Activated CD8-positive, alpha-beta T cell treated with anti-CD3 and anti-CD28 coated beads, Interleukin-2, amount 10 ng/mL, durations not matched to agents 7 days and 5 days (primary cell): ENCODE data around the gene CTAGE4. TPM values are rescaled to one million over a fixed set of nuclear protein-coding genes. Genes with fewer than 3 reads are reported as not detected.
"Not testable (repeated sequence)": the region's sequence is repeated elsewhere in the genome, so short reads cannot be mapped to it uniquely, and the experiment has no call there.

Experiments
- ATAC-seq: fragments of 150-1000 bp; cut with Tn5 transposase; one replicate; pipeline ENCODE4 v1.10.0; 2021; ENCODE audit warnings: moderate library complexity
- CTCF ChIA-PET: fragments of 350-600 bp; sonication (Branson Sonifier 250); formaldehyde crosslinking; loops from one replicate; lab custom pipeline; 2021; ENCODE audit warnings: antibody characterized with exemption; lab: Charles Lee
- POLR2A ChIA-PET: fragments of 350-600 bp; sonication (Branson Sonifier 250); formaldehyde crosslinking; loops from one replicate; lab custom pipeline; 2021; ENCODE audit warnings: antibody characterized with exemption; lab: Charles Lee
- DNase-seq: peaks from one replicate; pipeline ENCODE4 v3.0.0-alpha.2; 2020
- H3K27ac Mint-ChIP-seq: one replicate; pipeline ENCODE4 v1.8.0; 2021; ENCODE audit warnings: mild to moderate bottlenecking, mixed read lengths
- H3K27me3 Mint-ChIP-seq: one replicate; pipeline ENCODE4 v1.8.0; 2021; ENCODE audit warnings: low read depth, mixed read lengths
- H3K36me3 Mint-ChIP-seq: one replicate; pipeline ENCODE4 v1.8.0; 2021; ENCODE audit warnings: low read depth, mixed read lengths
- H3K4me1 Mint-ChIP-seq: one replicate; pipeline ENCODE4 v1.8.0; 2021; ENCODE audit warnings: low read depth, mixed read lengths
- H3K4me3 Mint-ChIP-seq: one replicate; pipeline ENCODE4 v1.8.0; 2021; ENCODE audit warnings: mild to moderate bottlenecking, mixed read lengths
- H3K9me3 Mint-ChIP-seq: one replicate; pipeline ENCODE4 v1.8.0; 2022; ENCODE audit warnings: mixed read lengths; ENCODE audit not compliant: insufficient read depth
- total RNA-seq, 2 experiments: library from RNA; stranded (reverse); gene quantifications; one replicate each; pipeline ENCODE4 v1.2.3, GENCODE V29; 2021

Gene CTAGE4, protein sequence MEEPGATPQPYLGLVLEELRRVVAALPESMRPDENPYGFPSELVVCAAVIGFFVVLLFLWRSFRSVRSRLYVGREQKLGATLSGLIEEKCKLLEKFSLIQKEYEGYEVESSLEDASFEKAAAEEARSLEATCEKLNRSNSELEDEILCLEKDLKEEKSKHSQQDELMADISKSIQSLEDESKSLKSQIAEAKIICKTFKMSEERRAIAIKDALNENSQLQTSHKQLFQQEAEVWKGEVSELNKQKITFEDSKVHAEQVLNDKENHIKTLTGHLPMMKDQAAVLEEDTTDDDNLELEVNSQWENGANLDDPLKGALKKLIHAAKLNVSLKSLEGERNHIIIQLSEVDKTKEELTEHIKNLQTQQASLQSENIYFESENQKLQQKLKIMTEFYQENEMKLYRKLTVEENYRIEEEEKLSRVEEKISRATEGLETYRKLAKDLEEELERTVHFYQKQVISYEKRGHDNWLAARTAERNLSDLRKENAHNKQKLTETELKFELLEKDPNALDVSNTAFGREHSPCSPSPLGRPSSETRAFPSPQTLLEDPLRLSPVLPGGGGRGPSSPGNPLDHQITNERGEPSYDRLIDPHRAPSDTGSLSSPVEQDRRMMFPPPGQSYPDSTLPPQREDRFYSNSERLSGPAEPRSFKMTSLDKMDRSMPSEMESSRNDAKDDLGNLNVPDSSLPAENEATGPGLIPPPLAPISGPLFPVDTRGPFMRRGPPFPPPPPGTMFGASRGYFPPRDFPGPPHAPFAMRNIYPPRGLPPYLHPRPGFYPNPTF
- total RNA-seq, result under 1 TPM in 1 of 2 experiments, not detected in 1; 0.47 TPM

DNA sequence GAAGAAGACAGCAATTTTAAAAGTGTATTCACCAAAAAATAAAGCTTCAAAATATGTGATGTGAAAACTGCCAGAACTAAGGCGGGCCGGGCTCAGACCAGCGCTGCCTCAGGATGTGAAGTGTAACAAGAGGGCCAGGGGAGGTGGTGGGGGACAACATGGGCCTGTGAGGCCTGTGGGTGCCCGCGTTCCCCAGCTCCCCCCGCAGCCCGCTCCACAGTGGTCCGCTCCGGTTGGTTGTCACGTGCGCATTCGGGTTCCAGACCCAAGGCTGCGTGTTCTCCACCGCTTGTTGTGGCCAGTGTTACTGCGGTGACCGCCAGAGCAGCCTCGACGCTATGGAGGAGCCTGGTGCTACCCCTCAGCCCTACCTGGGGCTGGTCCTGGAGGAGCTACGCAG, at the start of gene CTAGE4:
Gene CTAGE4, plus strand, starts transcription at position 301 of the 400 bp plus-strand sequence. Its CDS starts 38 bp downstream, at position 339.
- H3K4me3 Mint-ChIP-seq, H3K9me3 Mint-ChIP-seq, H3K4me1 Mint-ChIP-seq, H3K27ac Mint-ChIP-seq, POLR2A ChIA-PET, H3K27me3 Mint-ChIP-seq, H3K36me3 Mint-ChIP-seq, DNase-seq, CTCF ChIA-PET, ATAC-seq: not testable (repeated sequence)

DNA sequence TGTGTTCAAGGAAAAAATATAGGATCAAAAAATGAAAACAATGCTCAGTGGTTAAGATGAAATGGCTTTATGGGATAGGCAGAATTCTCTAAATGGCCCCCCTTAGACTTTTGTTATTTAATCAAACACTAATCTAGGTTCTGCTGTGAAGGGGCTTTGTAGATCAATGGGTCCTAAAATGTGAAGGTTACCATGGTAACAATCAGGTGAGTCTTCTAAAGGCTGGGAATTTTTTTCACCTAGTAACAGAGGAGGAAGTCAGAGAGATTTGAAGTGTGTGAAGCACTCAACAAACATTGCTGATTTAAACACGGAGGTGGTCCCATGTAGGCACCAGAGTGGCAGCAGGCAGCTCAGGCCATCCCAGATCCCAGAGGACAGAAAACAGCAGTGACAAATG, 49.1 kb upstream of the CTAGE4 start:
- Mint-ChIP-seq H3K27ac (no peak overlapping the region), H3K4me3 (no peak overlapping the region), H3K9me3 (no peaks in the 10 kb centered on the region), H3K4me1 (no peaks in the 10 kb centered on the region), H3K36me3 (no peaks in the 10 kb centered on the region), H3K27me3 (no peaks in the 10 kb centered on the region)
- DNase-seq, result no peak
- ChIA-PET POLR2A (no interaction called here), CTCF (no interaction called here)
- ATAC-seq, result no peak

DNA sequence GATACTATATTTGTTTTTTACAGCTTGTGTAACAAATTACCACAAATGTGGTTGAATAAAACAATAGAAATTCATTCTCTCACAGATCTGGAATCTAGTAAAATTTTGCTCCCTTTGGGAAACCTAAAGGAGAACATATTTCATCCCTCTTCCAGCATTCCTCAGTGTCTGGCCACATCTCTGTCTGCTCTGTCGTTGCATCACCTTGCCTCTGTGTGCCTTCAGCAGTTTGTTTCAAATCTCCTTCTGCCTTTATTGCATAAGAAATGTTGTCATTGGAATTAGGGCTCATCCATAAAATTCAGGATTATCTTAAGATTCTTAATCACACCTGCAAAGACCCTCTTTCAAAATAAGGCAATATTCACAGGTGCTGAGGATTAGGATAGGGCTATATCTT, 45.8 kb upstream of the CTAGE4 start:
- Mint-ChIP-seq H3K36me3 (no peaks in the 10 kb centered on the region), H3K4me1 (no peaks in the 10 kb centered on the region), H3K27ac (no peak overlapping the region), H3K9me3 (no peaks in the 10 kb centered on the region), H3K27me3 (no peaks in the 10 kb centered on the region), H3K4me3 (no peak overlapping the region)
- no peak for DNase-seq
- ATAC-seq, result no peak
- CTCF ChIA-PET, result interaction anchor here (2.6 kb wide), 1 partner anchor 9 kb away, joined by 8 read pairs; no protein-coding TSS in a partner anchor
- POLR2A ChIA-PET, result no interaction called here

DNA sequence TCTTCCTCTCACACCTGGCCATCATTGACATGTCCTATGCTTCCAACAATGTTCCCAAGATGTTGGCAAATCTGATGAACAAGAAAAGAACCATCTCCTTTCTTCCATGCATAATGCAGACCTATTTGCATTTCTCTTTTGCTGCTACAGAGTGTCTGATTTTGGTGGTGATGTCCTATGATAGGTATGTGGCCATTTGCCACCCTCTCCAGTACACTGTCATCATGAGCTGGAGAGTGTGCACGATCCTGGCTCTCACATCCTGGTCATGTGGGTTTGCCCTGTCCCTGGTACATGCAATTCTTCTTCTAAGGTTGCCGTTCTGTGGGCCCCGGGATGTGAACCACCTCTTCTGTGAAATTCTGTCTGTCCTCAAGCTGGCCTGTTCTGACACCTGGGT, 41.1 kb upstream of the CTAGE4 start:
- Mint-ChIP-seq H3K27me3 (no peaks in the 10 kb centered on the region), H3K4me3 (no peak overlapping the region), H3K4me1 (no peaks in the 10 kb centered on the region), H3K27ac (no peak overlapping the region), H3K9me3 (no peaks in the 10 kb centered on the region), H3K36me3 (no peaks in the 10 kb centered on the region)
- ChIA-PET CTCF (no interaction called here), POLR2A (no interaction called here)
- ATAC-seq (no peak), DNase-seq (no peak)

DNA sequence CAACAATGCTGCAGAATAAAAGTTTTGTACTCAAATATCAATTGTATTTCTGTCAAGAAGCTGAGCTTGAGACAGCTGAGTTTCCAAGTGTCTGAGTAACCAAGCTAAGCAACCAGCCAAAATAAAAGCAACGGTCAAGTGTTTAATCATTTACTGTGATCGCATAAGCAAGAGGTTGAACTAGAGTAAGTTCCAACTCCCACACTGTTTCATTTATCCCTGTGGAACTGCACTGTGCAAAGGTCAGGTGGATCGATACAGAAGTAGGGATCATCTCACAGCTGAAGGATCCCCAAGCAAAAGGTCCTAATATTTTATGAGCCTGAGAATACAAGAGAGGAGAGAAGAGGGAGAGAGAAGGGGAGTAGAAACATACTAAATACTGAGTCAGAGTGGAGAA, 38.8 kb upstream of the CTAGE4 start:
- H3K4me1 Mint-ChIP-seq, result no peaks in the 10 kb centered on the region
- no peaks in the 10 kb centered on the region for H3K27me3 Mint-ChIP-seq
- ChIA-PET CTCF (interaction anchor here (1.5 kb wide), 1 partner anchor 17 kb away, joined by 7 read pairs; no protein-coding TSS in a partner anchor), POLR2A (no interaction called here)
- peaks cover 15% of the 10 kb centered on the region for H3K9me3 Mint-ChIP-seq
- DNase-seq, result no peak
- H3K36me3 Mint-ChIP-seq, result no peaks in the 10 kb centered on the region
- H3K4me3 Mint-ChIP-seq, result no peak overlapping the region
- no peak overlapping the region for H3K27ac Mint-ChIP-seq
- no peak for ATAC-seq

DNA sequence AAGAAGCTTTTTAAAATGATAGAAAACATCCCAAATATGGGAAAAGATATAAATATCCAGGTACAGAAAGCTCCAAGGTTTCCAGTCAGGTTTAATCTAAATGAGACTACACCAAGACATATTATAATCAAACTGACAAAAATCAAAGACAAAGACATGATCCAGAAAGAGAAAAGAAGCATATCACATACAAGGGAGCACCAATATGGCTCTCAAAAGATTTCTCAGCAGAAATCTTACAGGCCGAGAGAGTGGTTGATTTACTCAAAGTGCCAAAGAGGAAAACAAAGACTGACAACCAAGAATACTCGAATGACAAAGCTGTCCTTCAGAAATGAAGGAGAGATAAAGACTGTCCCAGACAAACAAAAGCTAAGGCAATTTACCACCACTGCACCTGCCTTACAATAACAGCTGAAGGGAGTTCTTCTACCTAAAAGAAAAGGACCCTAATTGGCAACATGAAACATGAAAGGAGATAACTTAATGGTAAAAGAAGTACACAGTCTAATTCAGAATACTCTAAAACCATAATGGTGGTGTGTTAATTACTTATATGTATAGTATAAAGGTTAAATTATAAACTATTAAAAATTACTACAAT, 34.9 kb upstream of the CTAGE4 start:
- Mint-ChIP-seq H3K27me3 (peaks cover 2% of the 10 kb centered on the region), H3K4me1 (no peaks in the 10 kb centered on the region), H3K9me3 (peaks cover 20% of the 10 kb centered on the region), H3K27ac (no peak overlapping the region), H3K36me3 (no peaks in the 10 kb centered on the region), H3K4me3 (no peak overlapping the region)
- ATAC-seq (no peak), DNase-seq (no peak)
- POLR2A ChIA-PET, result no interaction called here
- CTCF ChIA-PET, result no interaction called here

DNA sequence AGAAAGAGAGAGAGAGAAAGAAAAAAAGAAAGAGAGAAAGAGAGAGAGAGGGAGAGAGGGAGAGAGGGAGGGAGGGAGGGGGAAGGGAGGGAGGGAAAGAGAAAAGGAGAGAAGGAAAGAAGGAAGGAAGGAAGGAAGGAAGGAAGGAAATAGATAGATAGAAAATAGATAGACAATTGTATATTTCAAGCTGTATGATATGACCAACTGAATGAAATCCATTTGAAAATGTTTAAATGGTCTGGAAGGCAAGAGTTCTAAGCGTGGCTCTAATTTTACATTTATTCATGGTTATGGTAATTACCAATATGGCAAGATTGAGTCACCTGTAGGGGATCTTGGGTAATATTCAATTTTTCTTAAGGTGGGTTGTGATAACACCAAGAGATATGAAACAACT, 24.4 kb upstream of the CTAGE4 start:
- H3K27me3 Mint-ChIP-seq, result peaks cover 5% of the 10 kb centered on the region
- no peak for ATAC-seq
- no peak for DNase-seq
- no peaks in the 10 kb centered on the region for H3K4me1 Mint-ChIP-seq
- ChIA-PET CTCF (no interaction called here), POLR2A (no interaction called here)
- no peak overlapping the region for H3K27ac Mint-ChIP-seq
- no peaks in the 10 kb centered on the region for H3K9me3 Mint-ChIP-seq
- H3K4me3 Mint-ChIP-seq, result no peak overlapping the region
- H3K36me3 Mint-ChIP-seq, result no peaks in the 10 kb centered on the region

DNA sequence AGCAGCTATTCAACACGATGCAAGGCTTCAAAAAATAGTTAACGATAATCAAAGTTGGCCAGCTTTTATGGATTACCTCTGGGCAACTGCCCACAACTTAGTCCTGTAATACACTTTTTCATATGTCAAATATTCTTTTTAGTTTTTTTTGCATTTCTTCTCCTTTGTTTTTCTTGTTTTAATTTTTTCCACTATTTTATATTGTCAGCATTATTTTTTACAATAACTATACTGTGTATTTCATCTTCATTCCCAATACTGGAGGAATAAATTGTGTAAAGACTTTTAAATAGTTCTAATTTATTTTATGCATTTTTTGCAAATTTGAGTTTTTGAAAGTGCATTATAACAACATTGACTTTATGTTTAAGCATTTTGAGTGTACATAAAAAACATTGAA, 18.5 kb upstream of the CTAGE4 start:
- H3K9me3 Mint-ChIP-seq, result no peaks in the 10 kb centered on the region
- ATAC-seq (no peak), DNase-seq (no peak)
- H3K4me3 Mint-ChIP-seq, result no peak overlapping the region
- peaks cover 8% of the 10 kb centered on the region for H3K27me3 Mint-ChIP-seq
- CTCF ChIA-PET, result interaction anchor here (1.0 kb wide), 1 partner anchor 13 kb away, joined by 4 read pairs; no protein-coding TSS in a partner anchor
- H3K27ac Mint-ChIP-seq, result no peak overlapping the region
- no peaks in the 10 kb centered on the region for H3K4me1 Mint-ChIP-seq
- POLR2A ChIA-PET, result no interaction called here
- no peaks in the 10 kb centered on the region for H3K36me3 Mint-ChIP-seq

DNA sequence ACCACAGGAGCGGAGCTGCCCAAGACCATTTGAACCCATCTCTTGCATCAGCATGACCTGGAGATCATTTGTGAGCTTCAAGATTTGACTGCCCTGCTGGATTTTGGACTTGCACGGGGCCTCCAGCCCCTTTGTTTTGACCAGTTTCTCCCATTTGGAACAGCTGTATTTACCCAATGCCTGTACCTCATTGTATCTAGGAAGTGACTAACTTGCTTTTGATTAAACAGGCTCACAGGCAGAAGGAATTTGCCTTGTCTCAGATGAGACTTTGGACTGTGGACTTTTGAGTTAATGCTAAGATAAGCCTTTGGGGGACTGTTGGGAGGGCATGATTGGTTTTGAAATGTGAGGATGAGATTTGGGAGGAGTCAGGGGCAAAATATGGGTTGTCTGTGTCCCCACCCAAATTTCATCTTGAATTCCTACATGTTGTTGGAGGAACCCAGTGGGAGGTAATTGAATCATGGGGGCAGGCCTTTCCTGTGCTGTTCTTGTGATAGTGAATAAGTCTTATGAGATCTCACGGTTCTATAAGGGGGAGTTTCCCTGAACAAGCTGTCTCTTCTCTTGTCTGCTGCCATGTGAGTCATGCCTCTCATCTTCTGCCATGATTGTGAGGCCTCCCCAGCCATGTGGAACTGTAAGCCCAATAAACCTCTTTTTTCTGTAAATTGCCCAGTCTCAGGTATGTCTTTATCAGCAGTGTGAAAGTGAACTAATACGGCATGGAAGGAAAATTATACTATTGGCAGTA, 11.5 kb upstream of the CTAGE4 start:
- ATAC-seq, POLR2A ChIA-PET, H3K27ac Mint-ChIP-seq, CTCF ChIA-PET, H3K27me3 Mint-ChIP-seq, H3K4me1 Mint-ChIP-seq, H3K9me3 Mint-ChIP-seq, DNase-seq, H3K4me3 Mint-ChIP-seq, H3K36me3 Mint-ChIP-seq: not testable (repeated sequence)

DNA sequence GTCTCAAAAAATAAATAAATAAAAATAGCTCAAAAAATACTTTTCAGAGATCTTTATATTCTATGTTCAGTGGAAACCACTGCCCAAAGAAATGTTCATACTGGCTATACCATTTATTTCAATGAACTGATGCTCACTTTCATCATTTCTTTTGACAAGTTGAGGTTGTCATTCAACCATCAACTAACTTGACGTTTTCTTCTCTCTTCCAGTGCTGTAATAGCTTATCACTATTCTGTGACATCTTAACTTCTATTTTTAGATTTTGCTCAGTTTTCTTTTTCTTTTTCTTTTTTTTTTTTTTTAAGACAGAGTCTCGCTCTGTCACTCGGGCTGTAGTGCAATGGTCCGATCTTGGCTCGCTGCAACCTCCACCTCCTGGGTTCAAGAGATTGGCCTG, 8.7 kb upstream of the CTAGE4 start:
- POLR2A ChIA-PET, result no interaction called here
- no peak overlapping the region for H3K27ac Mint-ChIP-seq
- DNase-seq (no peak), ATAC-seq (no peak)
- no peak overlapping the region for H3K4me3 Mint-ChIP-seq
- peaks cover 1% of the 10 kb centered on the region for H3K4me1 Mint-ChIP-seq
- CTCF ChIA-PET, result no interaction called here
- no peaks in the 10 kb centered on the region for H3K36me3 Mint-ChIP-seq
- no peaks in the 10 kb centered on the region for H3K9me3 Mint-ChIP-seq
- H3K27me3 Mint-ChIP-seq, result peaks cover 13% of the 10 kb centered on the region

DNA sequence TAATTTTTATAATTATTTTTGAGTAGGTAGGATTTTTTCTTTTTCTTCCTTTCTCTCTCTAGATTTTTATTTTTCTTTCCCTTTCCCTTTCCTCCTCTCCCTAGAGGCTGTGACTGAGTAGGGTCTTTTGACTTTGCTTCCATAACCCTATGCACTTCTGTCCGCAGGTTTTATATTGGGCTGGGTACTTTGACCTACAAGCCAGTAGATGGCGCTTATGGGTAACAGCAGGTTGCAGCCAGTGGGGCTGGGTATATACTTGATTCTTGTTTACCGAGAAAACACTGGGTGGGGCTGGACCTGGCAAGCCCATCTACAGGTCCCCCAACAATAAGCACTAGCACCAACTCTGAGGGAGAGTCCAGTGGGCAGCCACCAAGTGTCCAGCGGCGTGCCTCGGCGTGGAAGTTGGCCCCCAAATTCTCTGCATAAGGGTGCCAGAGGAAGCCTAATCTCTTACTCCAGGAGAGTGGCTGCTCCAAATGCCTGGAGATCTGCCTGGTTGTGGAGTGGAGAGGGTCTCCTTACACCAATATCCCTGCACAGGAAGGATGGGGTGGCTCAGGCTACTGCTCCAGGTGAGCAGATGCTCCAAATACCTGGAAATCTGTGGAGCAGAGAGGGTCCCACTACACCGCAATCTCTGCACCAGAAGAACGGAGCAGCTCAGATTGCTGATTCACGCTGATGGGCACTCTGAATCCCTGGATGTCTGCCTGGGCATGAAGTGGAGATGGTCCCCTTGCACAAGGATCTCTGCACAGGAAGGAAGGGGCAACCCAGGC, 4.7 kb upstream of the CTAGE4 start:
- H3K27ac Mint-ChIP-seq, POLR2A ChIA-PET, H3K4me1 Mint-ChIP-seq, H3K9me3 Mint-ChIP-seq, H3K36me3 Mint-ChIP-seq, H3K4me3 Mint-ChIP-seq: not testable (repeated sequence)
- H3K27me3 Mint-ChIP-seq, result peaks cover 11% of the 10 kb centered on the region
- DNase-seq, result peak; percentile 51
- peak; percentile 98 for ATAC-seq
- CTCF ChIA-PET, result interaction anchor here (1.1 to 1.6 kb wide), 2 partner anchors 213 to 215 kb away, joined by 5 to 7 read pairs; no protein-coding TSS in a partner anchor
